ENCODE results near the gene NTNG1.
"Not testable (repeated sequence)": the region's sequence is repeated elsewhere in the genome, so short reads cannot be mapped to it uniquely, and the experiment has no call there.

NTNG1 gene

DNA sequence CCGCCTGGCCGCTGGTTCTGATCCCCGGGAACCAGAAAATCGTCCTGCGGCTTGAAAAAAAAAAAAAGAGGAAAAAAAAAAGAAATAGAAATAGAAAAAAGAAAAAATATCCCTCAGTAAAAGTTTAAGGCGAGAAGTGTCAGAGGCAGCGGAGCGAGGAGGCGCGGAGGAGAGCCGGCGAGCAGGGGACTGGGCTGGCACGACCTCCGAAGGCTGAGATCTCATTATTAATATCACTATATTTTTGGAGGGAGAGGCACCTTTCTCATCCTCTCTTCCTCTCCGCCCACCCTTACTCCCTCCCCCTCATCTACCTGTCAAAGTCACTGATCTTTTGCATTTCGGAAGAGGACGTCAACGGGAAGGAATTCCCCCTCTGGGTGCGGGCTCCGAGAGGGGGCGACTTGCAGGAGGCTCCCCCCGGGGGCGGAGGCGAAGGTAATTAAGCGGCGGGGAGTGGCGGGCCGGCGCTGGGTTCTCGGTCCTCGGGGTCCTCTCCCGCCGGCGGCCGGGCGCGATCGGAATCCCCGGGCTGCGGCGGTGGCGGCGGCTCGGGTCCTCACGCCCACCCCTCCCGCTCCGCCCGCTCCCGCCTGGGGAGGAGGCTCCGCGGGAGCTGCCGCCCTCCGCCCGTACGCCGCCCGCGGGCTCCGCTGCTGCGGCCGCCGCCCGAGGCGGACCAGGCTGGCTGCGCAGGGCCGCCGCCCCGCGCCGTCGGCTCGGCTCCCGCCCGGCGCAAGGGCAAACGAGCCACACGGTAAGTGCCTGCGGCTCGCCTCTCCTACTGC is at the start of gene NTNG1:
NTNG1 (plus strand) TSS at position 337 of the 788 bp plus-strand sequence.
- DNase-seq, result no peak

DNA sequence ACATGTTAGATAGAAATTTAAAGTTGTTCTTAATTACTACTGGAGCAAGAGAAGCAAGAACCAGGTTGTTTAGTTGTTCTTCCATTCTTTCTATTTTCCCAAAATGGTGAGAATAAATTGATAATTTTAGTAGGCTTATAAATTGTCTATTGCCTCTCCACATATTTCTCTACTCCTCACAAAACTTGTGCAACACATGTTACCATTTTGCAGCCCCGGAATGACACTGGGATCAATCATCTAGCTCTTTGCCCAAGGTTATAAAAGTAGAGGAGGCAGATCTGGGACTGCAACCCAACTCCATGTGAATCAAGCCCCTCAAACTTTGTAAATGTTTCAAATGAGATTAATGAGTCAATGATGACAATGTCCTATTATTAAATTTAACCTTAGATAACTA is 49.4 kb upstream of the NTNG1 start:
- no peak for DNase-seq

DNA sequence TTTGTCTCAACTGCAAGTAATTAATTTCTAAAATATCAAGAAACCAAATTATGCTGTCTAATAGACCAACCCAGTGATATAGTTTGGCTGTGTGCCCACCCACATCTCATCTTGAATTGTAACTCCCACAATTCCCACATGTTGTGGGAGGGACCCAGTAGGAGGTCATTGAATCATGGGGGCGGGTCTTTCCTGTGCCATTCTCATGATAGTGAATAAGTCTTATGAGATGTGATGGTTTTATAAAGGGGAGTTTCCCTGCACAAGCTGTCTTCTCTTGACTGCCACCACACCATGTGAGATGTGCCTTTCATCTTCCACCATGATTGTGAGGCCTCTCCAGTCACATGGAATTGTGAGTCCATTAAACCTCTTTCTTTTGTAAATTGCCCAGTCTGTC is 47.4 kb upstream of the NTNG1 start:
- DNase-seq, result not testable (repeated sequence)

DNA sequence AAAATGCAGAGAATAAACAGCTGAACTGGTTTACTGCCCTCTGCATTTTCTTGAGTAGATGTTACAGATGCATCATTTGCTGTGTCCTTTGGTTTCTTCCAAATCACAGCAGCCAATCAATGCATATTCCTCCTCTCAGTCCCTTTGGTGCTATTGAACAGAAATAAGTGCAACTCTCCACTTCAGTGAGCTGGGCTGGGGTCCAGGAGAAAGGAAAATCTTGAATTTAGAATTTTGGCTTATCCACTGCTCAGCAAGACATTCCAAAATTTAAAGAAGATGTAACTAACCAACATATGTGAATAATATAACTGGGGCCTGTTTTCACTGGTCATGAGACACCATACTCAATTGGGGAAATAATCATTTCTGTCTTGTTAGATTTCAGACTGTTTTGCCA is 45.2 kb upstream of the NTNG1 start:
- DNase-seq, result no peak

DNA sequence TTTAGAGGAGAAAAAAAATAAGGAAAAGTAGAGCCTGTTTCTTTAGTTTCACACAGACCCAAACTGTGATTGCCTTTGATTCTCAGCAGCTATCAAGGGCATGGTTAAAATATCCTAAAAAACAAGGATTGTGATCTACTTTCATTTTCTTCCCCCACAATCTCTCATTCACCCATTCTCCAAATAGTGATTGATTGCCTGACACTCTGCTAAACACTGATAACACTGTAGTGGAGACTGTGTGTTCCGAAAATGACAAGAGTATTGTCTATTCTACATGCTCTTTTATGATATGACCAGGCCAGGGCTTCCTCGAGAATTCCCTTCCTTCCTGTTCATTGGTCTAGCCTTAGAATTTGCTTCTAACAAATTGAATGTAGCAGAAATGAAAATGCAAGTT is 44.1 kb upstream of the NTNG1 start:
- no peak for DNase-seq

DNA sequence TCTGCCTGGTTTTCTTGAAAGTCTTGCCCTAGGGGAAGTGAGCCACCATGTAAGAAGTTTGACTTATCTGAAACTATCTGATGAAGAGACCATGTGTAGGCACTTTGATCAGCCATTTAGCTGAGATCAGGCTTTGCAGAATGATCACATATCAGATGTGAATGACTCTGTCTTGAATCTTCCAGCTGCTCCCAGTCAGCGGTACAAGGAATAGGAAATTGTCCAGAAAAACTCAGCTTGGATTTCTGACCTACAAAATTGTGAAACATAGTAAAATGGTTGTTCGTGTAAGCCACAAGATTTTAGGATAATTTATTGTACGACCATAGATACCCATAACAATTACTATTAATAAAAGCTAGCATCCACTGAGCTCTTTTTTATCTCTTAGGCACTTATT is 41.9 kb upstream of the NTNG1 start:
- DNase-seq, result no peak

DNA sequence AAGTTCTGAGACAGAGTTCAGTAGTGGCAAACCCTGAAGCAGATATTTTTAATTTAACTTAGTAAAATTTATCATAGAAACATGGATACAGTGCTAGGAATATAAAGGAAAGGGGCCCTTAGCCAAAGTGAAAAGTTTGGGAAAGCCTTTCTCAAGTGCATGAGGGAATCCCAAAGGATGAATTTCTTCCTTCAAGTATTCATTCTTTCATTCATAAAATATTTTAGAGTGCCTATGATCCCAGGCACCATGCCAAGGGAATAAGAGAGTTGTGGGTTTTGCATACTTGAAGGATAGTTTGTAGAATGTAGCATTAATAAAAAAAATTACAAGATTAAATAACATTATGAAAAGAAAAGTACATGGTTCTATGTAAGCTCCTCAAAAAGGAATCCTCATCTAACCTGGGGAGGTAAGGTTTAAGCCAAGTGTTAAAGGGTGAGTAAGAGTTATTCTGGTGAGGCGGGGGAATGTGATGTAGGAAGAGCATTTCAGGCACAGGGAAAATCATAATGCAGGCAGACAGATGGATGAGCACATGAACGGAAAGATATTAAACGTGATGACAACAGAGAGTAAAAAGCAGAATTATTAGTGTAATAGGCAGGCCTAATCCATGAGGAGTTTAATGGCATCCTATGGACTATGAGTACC is 40.4 kb upstream of the NTNG1 start:
- DNase-seq, result no peak

DNA sequence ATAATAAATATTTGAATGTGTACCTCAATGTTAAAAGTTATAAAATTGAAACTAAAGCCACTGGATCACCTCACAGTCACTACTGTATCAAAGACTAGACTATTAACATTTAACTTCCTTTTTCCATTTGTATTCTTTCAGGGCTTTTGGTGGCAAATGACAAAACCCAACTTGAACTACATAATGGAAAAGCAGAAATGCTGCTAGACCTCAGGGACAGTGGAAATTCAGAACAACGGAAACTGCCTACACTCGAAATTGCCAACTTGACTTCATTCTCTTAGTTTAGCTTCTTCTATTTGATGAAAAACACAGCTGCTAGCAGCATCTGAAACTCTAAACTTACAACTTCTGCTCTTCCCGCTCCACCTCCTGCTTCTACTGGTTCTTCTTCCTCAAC is 34.9 kb upstream of the NTNG1 start:
- no peak for DNase-seq

DNA sequence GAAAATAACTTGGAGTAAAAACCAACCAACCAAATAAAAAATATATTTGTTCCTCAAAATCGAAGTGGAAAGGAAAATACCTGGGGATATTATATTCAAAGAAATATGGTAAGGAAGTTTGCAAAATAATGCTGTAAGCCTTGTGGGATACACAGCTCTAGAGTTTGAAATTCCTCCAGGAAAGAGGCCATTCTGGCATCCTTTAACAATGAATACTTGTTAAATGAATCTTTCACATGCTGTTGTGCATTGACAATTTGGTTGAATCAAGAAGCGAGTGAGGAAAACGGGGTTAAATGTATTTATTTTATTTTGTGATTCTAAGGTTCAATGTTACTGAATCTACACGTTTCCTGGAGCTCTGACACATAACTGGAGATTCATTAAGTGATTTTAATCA is 30.5 kb upstream of the NTNG1 start:
- no peak for DNase-seq

DNA sequence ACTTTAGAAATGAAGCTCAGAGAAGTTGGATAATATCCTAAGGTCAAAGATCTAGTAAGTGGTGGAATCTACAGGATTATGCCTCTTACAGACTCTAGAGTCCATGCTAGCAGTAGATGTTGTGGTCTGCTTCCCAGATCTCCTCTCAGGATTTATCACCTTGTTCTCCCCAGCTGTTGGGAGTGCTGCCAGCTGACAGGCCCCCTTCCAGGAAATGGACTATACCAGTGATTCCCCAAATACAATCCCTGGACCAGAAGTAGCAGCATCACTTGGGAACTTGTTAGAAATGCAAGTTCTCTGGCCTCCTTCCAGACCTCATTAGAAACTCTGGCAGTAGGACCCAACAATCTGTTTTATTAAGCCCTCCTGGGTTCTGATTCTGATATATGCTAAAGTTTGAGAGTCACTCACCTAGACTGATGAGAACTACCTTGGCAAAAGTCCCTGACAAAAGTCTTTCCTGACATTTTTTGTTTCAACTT is 24.5 kb upstream of the NTNG1 start:
- no peak for DNase-seq

DNA sequence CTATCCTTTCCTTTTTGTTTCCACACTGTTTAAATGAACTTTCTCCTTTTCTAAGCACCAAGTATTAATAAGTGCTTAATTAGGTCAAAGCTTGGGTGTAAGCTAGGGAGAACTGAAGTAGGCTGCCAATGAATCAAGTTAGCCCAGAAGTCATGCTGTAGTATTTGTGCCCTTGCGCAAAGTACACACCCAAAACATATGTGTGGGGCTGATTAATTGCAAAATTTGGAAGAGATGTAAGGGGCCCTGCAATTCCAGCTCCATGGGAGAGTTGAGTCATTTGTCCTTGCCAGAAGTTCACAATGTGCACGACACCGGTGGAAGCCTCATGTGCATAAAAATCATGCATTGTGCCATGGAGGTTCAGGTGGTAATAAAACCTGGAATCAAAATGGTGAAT is 18.6 kb upstream of the NTNG1 start:
- no peak for DNase-seq

DNA sequence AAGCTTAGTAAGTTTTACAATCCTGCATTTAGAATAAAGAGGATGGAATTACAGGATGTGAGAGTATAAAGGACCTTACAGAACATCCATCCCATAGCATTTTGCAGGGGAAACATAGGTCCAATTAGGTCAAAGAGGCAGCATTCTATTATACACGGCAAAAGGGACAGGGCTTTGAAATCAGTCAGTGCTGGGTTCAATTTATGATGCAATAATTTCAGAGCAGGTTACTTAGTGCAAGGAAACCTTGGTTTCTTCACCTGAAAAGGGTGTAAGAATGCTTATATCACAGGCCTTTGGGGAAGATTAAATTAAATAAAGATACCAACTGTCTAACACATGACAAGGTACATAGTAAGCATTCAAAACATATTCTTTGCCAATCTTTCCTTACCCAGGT is 17.1 kb upstream of the NTNG1 start:
- DNase-seq, result no peak

DNA sequence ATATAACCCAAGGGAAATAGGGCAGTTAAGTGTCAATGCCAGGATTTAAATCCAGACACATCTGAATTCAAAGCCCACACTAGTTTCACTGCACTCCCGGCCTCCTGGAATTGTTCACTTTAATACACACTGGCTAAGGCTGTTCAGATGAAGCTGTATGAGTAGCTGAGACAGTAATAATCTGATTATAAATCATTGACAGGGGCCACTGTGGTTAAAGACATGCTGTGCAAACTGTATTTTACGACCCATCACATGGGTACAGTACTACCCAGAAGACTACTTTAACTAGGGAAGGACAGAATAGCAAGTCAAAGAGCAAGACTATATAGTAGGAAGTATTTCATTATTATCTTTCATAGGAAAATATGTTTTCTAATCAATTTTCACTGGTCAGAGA is 16.1 kb upstream of the NTNG1 start:
- no peak for DNase-seq

DNA sequence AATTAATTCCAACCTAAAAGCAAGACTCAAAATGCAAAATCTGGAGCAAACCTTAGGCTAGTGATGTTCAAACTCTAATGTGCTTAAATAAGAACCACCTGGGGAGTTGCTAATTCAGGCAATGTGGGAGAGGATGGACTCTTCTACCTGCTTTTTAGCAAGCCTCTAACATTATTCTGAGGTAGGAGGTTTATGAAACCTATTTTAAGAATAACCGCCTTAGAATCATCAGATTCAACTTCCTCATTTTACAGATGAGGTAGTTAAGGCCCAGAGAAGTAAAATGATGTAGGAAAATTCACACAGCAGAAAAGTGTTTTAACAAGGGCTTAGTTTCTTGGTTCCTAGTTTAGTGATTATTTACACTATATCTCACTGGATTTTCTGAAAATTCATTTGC is 8.6 kb upstream of the NTNG1 start:
- no peak for DNase-seq

DNA sequence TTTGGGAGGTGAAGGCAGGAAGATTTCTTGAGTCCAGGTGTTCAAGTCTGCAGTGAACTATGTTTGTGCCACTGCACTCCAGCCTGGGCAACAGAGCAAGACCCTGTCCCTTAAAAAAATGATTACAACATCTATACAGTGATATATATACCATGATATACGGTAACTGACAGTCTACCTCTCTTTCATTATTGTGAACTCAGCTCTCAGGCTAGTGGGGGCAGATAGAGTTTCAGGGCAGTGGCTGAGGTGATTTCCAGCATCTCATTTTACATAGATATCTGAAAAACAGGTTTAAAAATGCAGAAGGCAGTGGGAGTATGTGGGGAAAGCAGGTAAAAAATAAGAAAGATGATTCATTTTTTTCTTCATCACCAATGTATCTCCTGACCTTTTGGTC is 8.1 kb upstream of the NTNG1 start:
- no peak for DNase-seq

DNA sequence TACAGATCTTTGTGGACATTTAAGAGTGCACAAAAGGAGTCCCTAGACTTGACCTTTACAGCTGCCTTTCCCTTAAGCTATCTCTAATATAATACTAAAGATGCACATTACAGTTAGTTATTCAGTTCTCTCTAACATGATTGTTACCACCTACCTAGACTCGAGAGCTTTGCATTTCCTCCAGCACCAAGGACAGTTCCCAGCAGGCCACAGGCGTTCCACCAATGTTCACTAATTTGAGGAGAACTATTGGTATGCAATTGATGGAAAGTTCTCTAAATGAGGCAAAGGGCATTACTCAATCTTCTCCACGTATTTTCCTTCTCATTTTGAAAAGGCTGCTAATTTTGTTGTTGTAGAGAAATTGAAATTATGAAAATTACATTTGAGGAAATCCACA is 5.4 kb upstream of the NTNG1 start:
- DNase-seq, result peak in 1 of 2 donors; percentile 12

DNA sequence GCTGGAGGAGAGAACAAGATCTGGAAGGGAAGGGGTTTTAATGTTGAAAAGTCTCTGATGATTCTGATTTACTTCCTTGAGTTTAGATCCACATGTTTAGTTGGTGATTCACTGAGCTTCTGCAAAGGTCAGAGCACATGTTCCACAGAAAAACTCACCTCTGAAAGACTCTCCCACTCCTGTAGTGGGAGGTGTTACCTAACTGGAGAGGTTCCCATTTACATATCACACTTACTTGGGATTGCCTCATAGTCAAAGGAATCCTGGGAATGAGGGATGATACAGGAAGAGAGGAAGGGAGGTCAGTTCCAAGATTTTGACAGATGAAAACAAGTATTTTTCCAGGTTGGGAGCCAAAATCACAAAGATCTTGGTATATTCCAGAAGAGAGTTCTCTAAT is 2.7 kb upstream of the NTNG1 start:
- DNase-seq, result no peak

DNA sequence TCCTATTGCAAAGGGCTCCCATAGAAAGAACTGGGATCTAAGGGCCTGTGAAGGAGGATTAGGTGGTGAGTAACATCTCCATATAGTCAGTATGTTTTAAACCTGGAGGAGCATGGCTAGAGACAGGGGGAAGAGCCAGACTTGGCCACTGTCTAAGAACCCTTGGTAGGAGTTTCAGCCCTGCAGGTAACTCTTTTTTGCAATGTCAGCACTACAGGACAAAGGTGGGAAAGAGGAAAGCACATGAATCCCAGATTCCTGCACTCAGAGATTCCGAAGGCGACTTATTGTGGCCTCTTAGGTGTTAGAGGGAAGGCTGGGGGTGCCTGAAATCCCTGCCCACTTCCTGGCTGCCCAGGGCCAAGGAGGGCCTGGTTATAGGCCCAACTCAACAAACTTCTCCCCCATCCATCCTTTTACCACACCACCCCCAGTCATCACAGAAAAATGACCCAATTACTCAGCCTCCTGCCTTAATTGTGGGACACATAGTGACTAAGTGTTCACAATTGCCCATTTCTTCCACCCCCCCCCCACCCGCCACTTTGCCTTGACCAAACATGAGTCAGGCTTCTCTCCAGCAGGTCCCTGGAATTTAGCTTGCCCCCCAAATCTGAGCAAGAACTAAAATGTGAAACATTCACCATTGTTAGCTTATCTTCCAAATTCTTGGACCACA is 1.9 kb upstream of the NTNG1 start:
- no peak for DNase-seq

DNA sequence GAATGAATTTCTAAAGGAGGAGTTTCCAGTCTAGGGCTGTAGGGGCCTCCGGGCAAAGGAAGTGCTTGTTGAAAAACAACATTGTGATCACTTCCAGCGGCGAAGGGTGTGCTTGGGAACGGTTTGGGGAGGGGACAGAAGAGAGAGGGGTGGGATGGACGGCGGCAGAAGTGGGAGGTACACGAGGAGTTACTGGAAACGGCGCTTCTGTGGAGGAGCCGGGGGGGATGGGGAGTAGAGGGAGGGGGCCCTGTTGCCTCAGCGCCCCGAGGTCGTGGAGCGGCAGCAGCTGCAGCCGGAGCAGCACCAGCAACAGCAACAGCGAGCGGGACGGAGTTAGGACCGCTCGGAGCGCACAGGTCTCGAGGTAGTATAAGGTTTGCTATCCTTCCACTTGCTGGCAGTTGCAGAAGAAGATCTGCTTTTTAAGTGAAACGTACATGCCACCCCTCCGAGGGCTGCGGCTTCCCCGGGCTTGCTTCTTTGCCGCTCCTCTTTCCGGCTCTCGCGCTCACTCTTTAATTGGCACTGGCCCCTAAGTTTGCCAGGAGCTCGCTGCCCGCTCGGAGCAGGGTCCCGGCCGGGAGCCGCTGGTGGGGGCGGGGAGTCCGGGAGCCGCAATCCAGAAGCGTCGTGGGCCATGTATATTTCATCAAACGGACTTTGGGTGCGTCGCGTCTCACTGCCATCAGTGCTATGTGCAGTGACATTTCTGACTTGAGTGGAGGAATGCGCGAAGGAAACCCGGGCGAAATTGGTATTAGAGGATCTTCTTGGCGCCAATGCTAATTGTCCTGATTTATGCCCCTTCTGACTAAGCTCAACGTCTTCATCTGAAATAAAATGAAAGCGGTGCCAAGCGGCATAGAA is 771 bp upstream of the NTNG1 start:
- no peak for DNase-seq

DNA sequence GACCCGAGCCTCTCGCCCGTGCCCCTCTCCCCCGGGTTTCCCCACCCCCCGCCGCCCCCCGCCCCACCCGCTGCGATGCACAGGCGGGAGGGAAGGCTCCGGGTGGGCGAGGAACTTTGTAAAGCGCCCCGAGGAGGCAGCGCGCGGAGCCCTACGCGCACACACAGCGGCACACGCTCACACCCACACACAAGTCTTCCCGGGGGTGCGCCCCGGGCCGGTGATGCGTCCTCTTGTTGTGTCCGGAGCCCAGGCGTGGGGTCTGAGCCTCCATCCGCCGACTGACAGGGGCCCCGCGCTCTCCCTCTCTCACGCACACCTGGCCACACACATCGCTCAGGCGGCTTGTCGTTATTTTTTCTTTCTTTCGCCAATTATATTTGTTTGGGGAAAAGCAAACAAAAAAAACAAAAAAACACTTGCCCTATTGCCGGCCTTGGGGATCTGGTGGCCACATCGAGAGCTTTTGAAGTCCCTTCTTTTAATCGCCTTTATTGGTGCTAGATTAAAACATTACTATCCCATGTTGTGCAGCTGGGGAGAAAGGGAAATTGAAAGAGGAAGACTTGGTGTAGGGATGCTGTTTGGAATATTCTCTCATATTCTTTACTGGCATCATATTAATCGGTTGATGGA is 770 bp downstream of the NTNG1 start:
- no peak for DNase-seq

DNA sequence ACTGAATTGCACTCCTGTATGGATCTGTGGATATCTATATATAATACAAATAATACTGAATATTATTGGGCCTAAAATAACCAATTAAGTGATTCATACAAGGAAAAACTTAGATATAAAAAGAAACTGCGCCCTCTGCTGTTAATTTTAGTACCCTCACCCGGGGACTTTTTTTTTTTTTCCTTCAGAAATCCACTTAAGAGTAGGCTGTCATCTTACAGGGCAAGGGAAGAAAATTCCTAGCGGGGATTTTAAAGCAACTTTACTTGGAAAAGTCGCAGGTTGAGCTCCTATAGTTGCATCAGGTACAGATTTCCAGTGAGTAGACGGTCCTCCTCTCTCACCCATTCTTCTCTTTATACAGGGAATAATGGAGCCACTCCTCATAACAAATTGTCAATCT is 1.3 kb downstream of the NTNG1 start:
- peak; percentile 9 to 61 for DNase-seq

DNA sequence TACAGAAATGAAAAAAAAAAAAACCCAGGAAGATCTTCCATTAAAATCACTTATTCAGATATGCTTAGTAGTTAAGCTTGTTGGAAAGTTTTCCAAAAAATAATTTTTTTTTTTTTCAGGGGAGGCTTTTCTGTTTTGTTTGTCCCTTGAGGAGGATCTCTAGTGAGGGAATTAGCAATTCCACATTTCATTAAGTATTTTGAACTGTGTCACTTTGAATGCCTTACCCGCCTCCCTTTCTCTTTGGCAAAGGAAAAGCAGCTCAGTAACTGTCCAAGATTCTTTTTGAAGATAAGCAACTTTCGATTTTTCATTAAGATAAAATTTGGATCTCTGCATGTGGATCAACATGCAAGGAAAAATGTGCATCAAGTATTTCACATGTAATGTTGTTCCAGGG is 1.8 kb downstream of the NTNG1 start:
- DNase-seq, result no peak

DNA sequence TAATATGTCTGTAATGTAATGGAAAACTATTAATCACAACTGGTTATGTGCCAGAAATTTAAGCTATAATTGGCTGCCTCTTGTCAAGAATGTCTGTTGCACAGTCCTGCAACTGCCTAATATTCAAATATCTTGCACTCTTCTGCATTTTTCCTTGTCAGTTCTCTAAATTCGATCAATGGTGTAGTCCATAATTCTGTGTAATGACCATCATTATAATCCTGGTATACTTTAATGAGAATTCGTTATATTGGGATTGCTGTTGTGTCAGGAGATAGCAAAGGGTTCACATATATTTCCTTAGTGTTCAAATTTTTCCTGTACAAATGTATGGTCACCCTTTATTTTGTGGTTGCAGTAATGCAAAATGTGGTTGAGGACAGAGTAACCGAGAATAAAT is 4.8 kb downstream of the NTNG1 start:
- DNase-seq, result no peak
